Smooth muscle cell (in vitro differentiated cells): ENCODE results near the gene TNNT1. TPM values are rescaled to one million over a fixed set of nuclear protein-coding genes. Genes with fewer than 3 reads are reported as not detected.

ENCODE experiments used
- DNase-seq: peaks from one replicate; lab custom pipeline; 2025; ENCODE audit not compliant: unreplicated experiment; lab: John Stamatoyannopoulos, UW
- H2AFZ ChIP-seq: fragments of 200-600 bp; sonication (generic); 2 replicates; pipeline ENCODE4 v1.6.0; 2016; ENCODE audit warnings: antibody characterized with exemption, low read depth, mild to moderate bottlenecking
- H3F3A ChIP-seq: fragments of 200-600 bp; sonication (generic); 2 replicates; pipeline ENCODE4 v1.6.0; 2017; ENCODE audit warnings: antibody characterized with exemption, low read depth
- H3K27ac ChIP-seq: fragments of 200-600 bp; sonication (generic); 2 replicates; pipeline ENCODE4 v1.5.1; 2016; ENCODE audit warnings: low read depth, mild to moderate bottlenecking
- H3K27me3 ChIP-seq: fragments of 200-600 bp; sonication (generic); 2 replicates; pipeline ENCODE4 v1.6.1; 2016; ENCODE audit warnings: low read depth, mild to moderate bottlenecking
- H3K36me3 ChIP-seq: fragments of 200-600 bp; sonication (generic); 2 replicates; pipeline ENCODE4 v1.5.1; 2016; ENCODE audit warnings: low read depth
- H3K4me1 ChIP-seq: fragments of 200-600 bp; sonication (generic); 2 replicates; pipeline ENCODE4 v1.5.1; 2016; ENCODE audit warnings: low read depth
- H3K4me2 ChIP-seq: fragments of 200-600 bp; sonication (generic); 2 replicates; pipeline ENCODE4 v1.6.0; 2016; ENCODE audit warnings: mild to moderate bottlenecking
- H3K4me3 ChIP-seq: fragments of 200-600 bp; sonication (generic); 2 replicates; pipeline ENCODE4 v1.5.1; 2016; ENCODE audit warnings: mild to moderate bottlenecking
- H3K79me2 ChIP-seq: fragments of 200-600 bp; sonication (generic); 2 replicates; pipeline ENCODE4 v1.6.0; 2016; ENCODE audit warnings: low read depth, mild to moderate bottlenecking
- H3K9ac ChIP-seq: fragments of 200-600 bp; sonication (generic); 2 replicates; pipeline ENCODE4 v1.6.0; 2016; ENCODE audit warnings: low read depth
- H3K9me3 ChIP-seq: fragments of 200-600 bp; sonication (generic); replicated peaks from 2 replicates; pipeline ENCODE4 v1.5.1; 2016; ENCODE audit warnings: low read depth
- H4K20me1 ChIP-seq: fragments of 200-600 bp; sonication (generic); 2 replicates; pipeline ENCODE4 v1.6.0; 2016; ENCODE audit warnings: low read depth
- whole genome bisulfite sequencing: methylation state at CpG from one replicate; pipeline ENCODE4 v1.1.7; 2016; ENCODE audit warnings: low lambda C conversion rate; 5-methylcytosine and 5-hydroxymethylcytosine counted together
- microRNA-seq: library from miRNA; unstranded; fragments of <30 nt; microRNA quantifications from one replicate; pipeline ENCODE4, GENCODE V29; 2016; ENCODE audit warnings: borderline number of aligned reads
- polyA plus RNA-seq: library from polyadenylated mRNA; unstranded; fragments of >200 nt; fragmentation: Nextera tagmentation; extraction: Ambion mirVana; gene quantifications from 2 replicates; pipeline ENCODE4 v1.2.1, GENCODE V29; 2016
- small RNA-seq: library from RNA; depleted of rRNA; stranded (forward); fragments of <200 nt; gene quantifications from one replicate; pipeline ENCODE3, GENCODE V24; 2014
- total RNA-seq: library from RNA; depleted of rRNA; stranded (reverse); fragments of >200 nt; gene quantifications from 2 replicates; pipeline ENCODE4 v1.2.3, GENCODE V29; 2014
- TF ChIP-seq, protein P1 (sequence below): fragments of 200-600 bp; sonication (generic); IDR thresholded peaks from 2 replicates; pipeline ENCODE4 v1.5.1; 2017; ENCODE audit warnings: borderline replicate concordance, mild to moderate bottlenecking, antibody characterized with exemption; ENCODE audit not compliant: insufficient read depth, poor library complexity, severe bottlenecking

Gene TNNT1
- total and polyA plus RNA-seq, 2 experiments from 2014 or later, result 24.5 to 27.1 TPM

DNA sequence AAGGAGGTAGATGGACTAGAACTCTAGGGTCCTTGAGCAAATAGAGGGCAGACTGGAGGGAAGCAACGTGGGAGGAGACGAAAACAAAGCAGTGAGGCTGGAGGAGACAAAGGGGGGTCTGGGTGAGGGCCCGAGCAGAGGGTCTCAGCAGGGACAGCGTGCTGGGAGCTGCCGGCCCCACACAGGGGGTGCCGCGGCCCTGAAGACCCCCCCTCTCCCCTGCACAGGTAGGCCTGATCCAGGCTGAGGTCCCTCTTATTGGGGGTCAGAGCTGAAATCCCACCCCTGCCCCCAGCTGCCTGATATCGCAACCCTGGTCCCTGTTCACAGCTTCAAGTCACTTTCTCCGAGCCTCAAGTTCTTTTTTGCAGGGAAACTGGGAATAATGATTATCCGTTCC is 64.6 kb downstream of the TNNT1 start:
- DNase-seq, result no peak
- peaks cover 8% of the 10 kb centered on the region for H3K4me1 ChIP-seq
- TF ChIP-seq, protein P1, sequence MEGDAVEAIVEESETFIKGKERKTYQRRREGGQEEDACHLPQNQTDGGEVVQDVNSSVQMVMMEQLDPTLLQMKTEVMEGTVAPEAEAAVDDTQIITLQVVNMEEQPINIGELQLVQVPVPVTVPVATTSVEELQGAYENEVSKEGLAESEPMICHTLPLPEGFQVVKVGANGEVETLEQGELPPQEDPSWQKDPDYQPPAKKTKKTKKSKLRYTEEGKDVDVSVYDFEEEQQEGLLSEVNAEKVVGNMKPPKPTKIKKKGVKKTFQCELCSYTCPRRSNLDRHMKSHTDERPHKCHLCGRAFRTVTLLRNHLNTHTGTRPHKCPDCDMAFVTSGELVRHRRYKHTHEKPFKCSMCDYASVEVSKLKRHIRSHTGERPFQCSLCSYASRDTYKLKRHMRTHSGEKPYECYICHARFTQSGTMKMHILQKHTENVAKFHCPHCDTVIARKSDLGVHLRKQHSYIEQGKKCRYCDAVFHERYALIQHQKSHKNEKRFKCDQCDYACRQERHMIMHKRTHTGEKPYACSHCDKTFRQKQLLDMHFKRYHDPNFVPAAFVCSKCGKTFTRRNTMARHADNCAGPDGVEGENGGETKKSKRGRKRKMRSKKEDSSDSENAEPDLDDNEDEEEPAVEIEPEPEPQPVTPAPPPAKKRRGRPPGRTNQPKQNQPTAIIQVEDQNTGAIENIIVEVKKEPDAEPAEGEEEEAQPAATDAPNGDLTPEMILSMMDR, result no peak
- no peak overlapping the region for H2AFZ ChIP-seq
- H3K4me2 ChIP-seq, result no peak overlapping the region
- H3K36me3 ChIP-seq, result no peaks in the 10 kb centered on the region
- no peaks in the 10 kb centered on the region for H3K9me3 ChIP-seq
- H3K27me3 ChIP-seq, result peaks cover 52% of the 10 kb centered on the region
- no peak overlapping the region for H3K27ac ChIP-seq
- no peak overlapping the region for H3K9ac ChIP-seq
- WGBS, result 94% methylated on average over 10 of the region's 10 CpGs
- no peak overlapping the region for H3K4me3 ChIP-seq
- H3F3A ChIP-seq, result peaks cover 6% of the 10 kb centered on the region
- no peaks in the 10 kb centered on the region for H3K79me2 ChIP-seq
- peaks cover 23% of the 10 kb centered on the region for H4K20me1 ChIP-seq

DNA sequence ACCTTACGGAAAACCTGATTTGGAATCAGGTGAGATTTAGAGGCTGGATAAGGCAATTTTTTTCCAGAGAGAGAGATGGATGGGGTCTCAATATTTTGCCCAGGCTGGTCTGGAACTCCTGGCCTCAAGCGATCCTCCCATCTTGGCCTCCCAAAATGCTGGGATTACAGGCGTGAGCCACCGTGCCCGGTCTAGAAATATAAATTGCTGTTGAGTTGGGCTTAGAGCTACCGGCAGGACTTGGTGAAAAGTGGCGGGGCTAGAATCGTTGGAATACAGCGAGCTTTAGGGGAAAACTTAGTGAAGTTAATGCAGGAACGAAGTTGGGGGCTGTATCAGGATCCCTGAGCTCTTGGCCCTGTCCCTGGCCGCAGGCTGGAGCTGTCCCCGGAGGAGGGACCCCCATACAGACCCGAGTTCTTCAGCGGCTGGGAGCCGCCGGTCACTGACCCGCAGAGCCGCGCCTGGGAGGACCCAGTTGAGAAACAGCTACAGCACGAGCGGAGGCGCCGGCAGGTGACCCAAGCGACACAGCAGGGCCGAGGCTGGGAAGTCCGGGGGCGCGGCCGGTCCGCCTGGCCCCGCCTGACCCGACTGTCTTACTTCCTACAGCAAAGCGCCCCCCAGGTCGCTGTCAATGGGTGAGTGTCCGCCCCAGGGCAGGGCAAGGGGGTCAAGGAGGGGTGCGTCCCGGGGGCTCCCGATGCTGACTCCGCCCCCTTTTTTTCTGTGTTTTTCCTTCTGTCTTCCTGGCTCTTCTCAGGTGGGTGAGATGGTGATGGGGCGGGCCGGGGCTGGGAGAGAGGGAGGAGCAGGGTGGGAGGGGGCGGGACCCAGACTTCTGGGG is 65.8 kb downstream of the TNNT1 start:
- TF ChIP-seq, protein P1, result no peak
- no peak overlapping the region for H3K4me3 ChIP-seq
- peaks cover 3% of the 10 kb centered on the region for H3F3A ChIP-seq
- no peak overlapping the region for H3K9ac ChIP-seq
- H3K4me2 ChIP-seq, result no peak overlapping the region
- no peak overlapping the region for H3K27ac ChIP-seq
- H3K36me3 ChIP-seq, result no peaks in the 10 kb centered on the region
- H3K4me1 ChIP-seq, result peaks cover 5% of the 10 kb centered on the region
- no peaks in the 10 kb centered on the region for H3K9me3 ChIP-seq
- WGBS, result 92% methylated on average over 24 of the region's 42 CpGs
- H2AFZ ChIP-seq, result no peak overlapping the region
- no peaks in the 10 kb centered on the region for H3K79me2 ChIP-seq
- H4K20me1 ChIP-seq, result peaks cover 11% of the 10 kb centered on the region
- DNase-seq, result no peak
- peaks cover 58% of the 10 kb centered on the region for H3K27me3 ChIP-seq

Small RNA genes lying within 50 kb of the gene (microRNA-seq; reads per million reads assigned to microRNA genes)
- gene MIR7975, result not detected

Small RNA genes lying within 50 kb of the gene (small RNA-seq; reads per million reads assigned to genes)
- gene MIR7975 (not detected), gene RF01210 (not detected)

Other genes starting within 250 kb of the TNNT1 start
- 1.7 TPM in 1 of 2 replicates, not detected in the other for gene NCR1, start 243.1 kb downstream of the TNNT1 start, total RNA-seq
- 0.64 TPM in 1 of 2 replicates, not detected in the other for gene NCR1, start 243.1 kb downstream of the TNNT1 start, polyA plus RNA-seq
- 0.18 and 1.3 TPM in 2 replicates for gene NLRP7, start 201.7 kb downstream of the TNNT1 start, total RNA-seq
- gene NLRP7, start 201.7 kb downstream of the TNNT1 start, polyA plus RNA-seq, result 0.29 and 1.7 TPM in 2 replicates
- gene NLRP2, start 182.8 kb downstream of the TNNT1 start, total RNA-seq, result 37.9 and 52.2 TPM in 2 replicates
- 13.7 and 42.5 TPM in 2 replicates for gene NLRP2, start 182.8 kb downstream of the TNNT1 start, polyA plus RNA-seq
- 0.09 TPM in 1 of 2 replicates, not detected in the other for gene GP6, start 110.9 kb downstream of the TNNT1 start, total RNA-seq
- 1.8 TPM in 1 of 2 replicates, not detected in the other for gene GP6, start 110.9 kb downstream of the TNNT1 start, polyA plus RNA-seq
- 7.8 and 13.5 TPM in 2 replicates for gene RDH13, start 86.1 kb downstream of the TNNT1 start, total RNA-seq
- 9.1 and 21.4 TPM in 2 replicates for gene RDH13, start 86.1 kb downstream of the TNNT1 start, polyA plus RNA-seq
- 21.4 and 32.9 TPM in 2 replicates for gene EPS8L1, start 73.3 kb downstream of the TNNT1 start, total RNA-seq
- 16.8 and 32.6 TPM in 2 replicates for gene EPS8L1, start 73.3 kb downstream of the TNNT1 start, polyA plus RNA-seq
- 16.8 and 30.5 TPM in 2 replicates for gene PPP1R12C, start 31.6 kb downstream of the TNNT1 start, total RNA-seq
- 26.1 and 32.1 TPM in 2 replicates for gene PPP1R12C, start 31.6 kb downstream of the TNNT1 start, polyA plus RNA-seq
- gene TNNI3, start 8.5 kb upstream of the TNNT1 start, total RNA-seq, result not detected in 2 replicates
- 1.8 and 3.0 TPM in 2 replicates for gene TNNI3, start 8.5 kb upstream of the TNNT1 start, polyA plus RNA-seq
- gene DNAAF3, start 17.4 kb upstream of the TNNT1 start, total RNA-seq, result 0.76 and 1.3 TPM in 2 replicates
- 0.97 and 1.4 TPM in 2 replicates for gene DNAAF3, start 17.4 kb upstream of the TNNT1 start, polyA plus RNA-seq
- gene SYT5, start 31.1 kb upstream of the TNNT1 start, total RNA-seq, result not detected in 2 replicates
- 0.17 TPM in 1 of 2 replicates, not detected in the other for gene SYT5, start 31.1 kb upstream of the TNNT1 start, polyA plus RNA-seq
- 0.18 and 0.31 TPM in 2 replicates for gene PTPRH, start 60.3 kb upstream of the TNNT1 start, total RNA-seq
- gene PTPRH, start 60.3 kb upstream of the TNNT1 start, polyA plus RNA-seq, result 0.46 TPM in 1 of 2 replicates, not detected in the other
- gene TMEM86B, start 79.6 kb upstream of the TNNT1 start, total RNA-seq, result 1.7 and 2.1 TPM in 2 replicates
- gene TMEM86B, start 79.6 kb upstream of the TNNT1 start, polyA plus RNA-seq, result 2.6 and 3.3 TPM in 2 replicates
- gene PPP6R1, start 109.8 kb upstream of the TNNT1 start, total RNA-seq, result 26.7 and 31.1 TPM in 2 replicates
- 58.0 and 59.9 TPM in 2 replicates for gene PPP6R1, start 109.8 kb upstream of the TNNT1 start, polyA plus RNA-seq
- gene HSPBP1, start 130.9 kb upstream of the TNNT1 start, total RNA-seq, result 21.5 and 22.1 TPM in 2 replicates
- gene HSPBP1, start 130.9 kb upstream of the TNNT1 start, polyA plus RNA-seq, result 66.5 and 80.0 TPM in 2 replicates
- 5.0 and 10.4 TPM in 2 replicates for gene BRSK1, start 134.8 kb upstream of the TNNT1 start, total RNA-seq
- gene BRSK1, start 134.8 kb upstream of the TNNT1 start, polyA plus RNA-seq, result 3.0 and 3.3 TPM in 2 replicates
- not detected in 2 replicates for gene TMEM150B, start 176.1 kb upstream of the TNNT1 start, total RNA-seq
- 0.22 TPM in 1 of 2 replicates, not detected in the other for gene TMEM150B, start 176.1 kb upstream of the TNNT1 start, polyA plus RNA-seq
- gene KMT5C, start 190.7 kb upstream of the TNNT1 start, total RNA-seq, result 12.2 and 26.1 TPM in 2 replicates
- gene KMT5C, start 190.7 kb upstream of the TNNT1 start, polyA plus RNA-seq, result 23.2 and 27.2 TPM in 2 replicates
- 0.18 and 0.31 TPM in 2 replicates for gene COX6B2, start 205.5 kb upstream of the TNNT1 start, total RNA-seq
- 1.7 and 1.9 TPM in 2 replicates for gene COX6B2, start 205.5 kb upstream of the TNNT1 start, polyA plus RNA-seq
- gene GARIN5B, start 214.1 kb upstream of the TNNT1 start, total RNA-seq, result 0.58 TPM in 1 of 2 replicates, not detected in the other
- 0.07 and 0.35 TPM in 2 replicates for gene GARIN5B, start 214.1 kb upstream of the TNNT1 start, polyA plus RNA-seq
- 36.5 and 40.1 TPM in 2 replicates for gene IL11, start 221.3 kb upstream of the TNNT1 start, total RNA-seq
- gene IL11, start 221.3 kb upstream of the TNNT1 start, polyA plus RNA-seq, result 66.4 and 68.1 TPM in 2 replicates
- not detected in 2 replicates for gene TMEM190, start 227.6 kb upstream of the TNNT1 start, total RNA-seq
- 8.2 and 11.1 TPM in 2 replicates for gene TMEM190, start 227.6 kb upstream of the TNNT1 start, polyA plus RNA-seq
- gene TMEM238, start 235.1 kb upstream of the TNNT1 start, total RNA-seq, result 0.58 and 2.6 TPM in 2 replicates
- 3.3 and 9.3 TPM in 2 replicates for gene TMEM238, start 235.1 kb upstream of the TNNT1 start, polyA plus RNA-seq
- gene RPL28, start 236.7 kb upstream of the TNNT1 start, total RNA-seq, result 824 and 1,108 TPM in 2 replicates
- gene RPL28, start 236.7 kb upstream of the TNNT1 start, polyA plus RNA-seq, result 515 and 595 TPM in 2 replicates